Right ventricle myocardium superior (tissue), 1 donor: ENCODE results near the gene HRH1. TPM values are rescaled to one million over a fixed set of nuclear protein-coding genes. Genes with fewer than 3 reads are reported as not detected.

Experiments used
- ATAC-seq: fragments of 200-7000 bp; cut with Tn5 transposase; one replicate; pipeline ENCODE4 v1.9.1; 2020; ENCODE audit warnings: mild to moderate bottlenecking; ENCODE audit not compliant: poor library complexity
- DNase-seq: peaks from one replicate; pipeline ENCODE4 v3.0.0-alpha.2; 2020
- intact Hi-C: fragments of 100-400 bp; cut with DNase I; formaldehyde crosslinking; loops from one replicate; pipeline ENCODE4 v1.11.2; 2022
- total RNA-seq: library from RNA; stranded (reverse); fragmentation: NEBNext Ultra II Directional; extraction: Animal tissue kit (Norgen Biotek cat#: 25700); gene quantifications from one replicate; pipeline ENCODE4 v1.2.1, GENCODE V29; 2021
- donor health status: DM: no; HTN: yes; CAD: no; lungs with severe emphysema.

Gene HRH1
- total RNA-seq, 1 donor from 2014 or later, result 1.3 TPM

GRCh38 chr3:11220230-11220629 lies 65.9 kb downstream of the HRH1 start:
- no peak for DNase-seq
- ATAC-seq, result no peak
- intact Hi-C loops, result no loop called here

DNA sequence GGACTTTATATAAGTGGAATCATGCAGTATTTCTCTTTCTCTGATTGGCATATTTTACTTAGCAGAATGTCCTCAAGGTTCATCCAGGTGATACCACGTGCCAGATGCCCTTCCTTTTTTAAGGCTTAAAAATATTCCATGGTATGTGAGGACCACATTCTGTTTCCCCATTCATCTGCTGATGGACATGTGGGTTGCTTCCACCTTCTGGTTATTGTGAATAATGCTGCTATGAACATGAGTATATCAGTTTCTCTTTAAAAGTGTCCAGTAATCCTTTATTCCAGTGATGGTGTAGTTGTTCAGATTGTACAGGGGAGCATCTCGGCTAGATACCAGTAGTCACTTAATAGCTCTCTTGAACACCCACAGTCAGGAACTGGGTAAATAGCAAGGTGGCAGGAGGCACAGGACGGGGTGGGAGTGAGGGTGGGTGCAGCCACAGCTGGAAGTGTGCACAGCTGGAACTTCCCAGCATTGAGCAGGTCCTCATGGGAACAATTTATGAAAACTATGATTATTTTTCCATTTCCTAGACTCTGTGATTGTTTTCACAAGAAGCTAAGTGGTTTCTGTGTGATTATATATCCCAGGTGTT lies 67.6 kb downstream of the HRH1 start:
- intact Hi-C loops, result no loop called here

GRCh38 chr3:11224010-11224409 lies 69.7 kb downstream of the HRH1 start:
- DNase-seq (no peak), ATAC-seq (no peak)
- intact Hi-C loops, result no loop called here

More for the DNA sequence above, 67.6 kb downstream of the HRH1 start:
- ATAC-seq, result no peak
- no peak for DNase-seq

GRCh38 chr3:11224870-11225229 lies 70.6 kb downstream of the HRH1 start:
- intact Hi-C loops, result no loop called here
- ATAC-seq, result no peak
- no peak for DNase-seq

DNA sequence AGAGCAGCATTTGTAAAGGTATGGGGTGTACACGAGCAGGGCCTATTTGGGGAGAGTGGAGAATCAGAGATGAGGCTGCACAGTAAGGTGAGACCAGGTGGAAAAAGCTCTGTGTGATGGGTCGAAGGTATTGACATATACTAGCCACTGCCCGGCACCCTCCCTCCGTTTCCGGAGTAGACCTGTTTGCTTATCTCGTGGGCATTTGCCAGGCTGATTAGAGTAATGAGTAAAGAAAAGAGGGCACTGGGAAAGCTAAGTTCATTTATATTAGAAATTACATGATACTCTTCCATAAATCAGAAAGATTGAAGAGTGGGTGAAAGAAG lies 71.7 kb downstream of the HRH1 start:
- DNase-seq (no peak), ATAC-seq (no peak)
- intact Hi-C loops, result no loop called here

DNA sequence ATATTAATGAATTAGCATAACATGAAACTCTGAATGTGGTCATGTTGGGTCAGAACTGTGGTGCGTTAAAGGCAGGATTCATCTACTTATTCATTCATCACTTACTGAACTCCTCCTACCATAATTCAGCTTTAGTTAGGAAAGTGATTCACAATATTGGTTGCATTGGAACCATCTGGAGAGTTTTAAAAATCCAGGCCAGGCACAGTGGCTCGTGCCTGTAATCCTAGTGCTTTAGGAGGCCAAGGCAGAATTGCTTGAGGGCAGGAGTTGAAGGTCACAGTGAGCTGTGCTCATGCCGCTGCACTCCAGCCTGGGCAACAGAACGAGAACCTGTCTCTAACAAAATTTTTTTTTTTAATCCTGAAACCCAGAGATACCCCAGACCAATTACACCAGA lies 73.7 kb downstream of the HRH1 start:
- intact Hi-C loops, result no loop called here

GRCh38 chr3:11230125-11230524 lies 75.8 kb downstream of the HRH1 start:
- ATAC-seq (no peak), DNase-seq (no peak)
- intact Hi-C loops, result no loop called here

More for the DNA sequence above, 73.7 kb downstream of the HRH1 start:
- no peak for DNase-seq
- no peak for ATAC-seq

- intact Hi-C loops, result no loop called here
Observed at GRCh38 chr3:11230832-11231231, 76.5 kb downstream of the HRH1 start.

GRCh38 chr3:11235385-11235784 lies 81.1 kb downstream of the HRH1 start:
- no peak for ATAC-seq
- no peak for DNase-seq
- intact Hi-C loops, result loop anchor here (5.0 kb wide), 1 partner anchor 97 kb away; no protein-coding TSS in a partner anchor

More at GRCh38 chr3:11230832-11231231, 76.5 kb downstream of the HRH1 start:
- no peak for ATAC-seq
- no peak for DNase-seq

- intact Hi-C loops, result loop anchor here (5.0 kb wide), 1 partner anchor 95 kb away; no protein-coding TSS in a partner anchor
- ATAC-seq, result peak; percentile 69
- peak; percentile 56 for DNase-seq
Observed at GRCh38 chr3:11236588-11237461, 82.5 kb downstream of the HRH1 start.

DNA sequence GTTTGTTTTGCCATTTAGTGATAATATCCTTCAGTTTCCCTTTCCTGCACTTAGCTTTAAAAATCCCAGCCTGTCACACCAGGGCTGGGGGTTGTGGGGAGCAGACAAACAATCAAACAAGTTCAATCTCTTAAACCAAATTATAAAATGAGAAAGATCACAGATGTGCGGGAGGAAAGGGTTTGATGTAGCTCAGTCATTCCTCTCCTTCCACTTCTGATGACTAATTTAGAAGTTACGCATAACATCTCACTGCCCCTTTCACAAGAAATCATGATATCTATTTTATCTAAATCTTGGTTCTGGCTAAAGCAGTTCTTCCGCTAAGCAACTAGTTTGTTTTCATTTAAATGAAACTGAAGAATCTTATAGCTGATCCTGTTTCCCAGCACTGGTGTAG lies 83.8 kb downstream of the HRH1 start:
- ATAC-seq, result no peak
- intact Hi-C loops, result loop anchor here (5.0 kb wide), 1 partner anchor 94 kb away; no protein-coding TSS in a partner anchor
- DNase-seq, result no peak

DNA sequence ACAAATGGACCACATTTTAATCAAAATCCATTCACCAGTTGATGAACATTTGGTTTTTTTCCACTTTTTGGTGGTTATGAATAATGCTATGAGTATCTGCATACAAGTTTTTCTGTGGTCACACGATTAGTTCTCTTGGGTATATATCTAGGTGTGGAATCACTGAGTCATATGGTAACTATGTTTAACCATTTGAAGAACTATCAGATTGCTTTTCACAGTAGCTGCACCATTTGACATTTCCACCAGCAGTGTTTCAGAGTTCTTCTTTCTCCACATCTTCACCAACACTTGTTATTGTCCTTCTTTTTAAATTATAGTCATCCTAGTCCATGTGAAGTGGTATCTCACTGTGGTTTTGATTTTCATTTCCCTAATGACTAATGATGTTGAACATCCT lies 84.6 kb downstream of the HRH1 start:
- no peak for ATAC-seq
- intact Hi-C loops, result loop anchor here (5.0 kb wide), 1 partner anchor 93 kb away; no protein-coding TSS in a partner anchor
- DNase-seq, result no peak

DNA sequence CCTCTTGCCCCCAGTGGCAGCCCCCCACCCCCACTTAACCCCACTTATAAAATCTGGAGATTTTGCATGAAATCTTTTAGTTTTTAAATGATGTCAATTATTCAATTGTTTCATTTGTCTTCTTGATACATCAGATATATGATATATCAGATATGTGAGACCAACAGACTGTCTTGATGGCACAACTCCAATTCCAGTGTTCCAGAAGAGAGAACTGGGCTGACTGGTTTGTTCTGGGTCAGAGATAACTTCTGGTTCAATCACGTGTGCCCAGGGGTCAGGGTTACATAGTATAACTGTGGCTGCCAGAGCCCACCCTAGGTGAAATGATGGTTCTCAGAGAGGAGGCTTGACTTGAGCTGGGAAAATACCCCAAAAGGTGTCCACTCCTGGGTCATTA lies 85.5 kb downstream of the HRH1 start:
- intact Hi-C loops, result loop anchor here (5.0 kb wide), 1 partner anchor 93 kb away; no protein-coding TSS in a partner anchor
- ATAC-seq, result no peak
- no peak for DNase-seq

DNA sequence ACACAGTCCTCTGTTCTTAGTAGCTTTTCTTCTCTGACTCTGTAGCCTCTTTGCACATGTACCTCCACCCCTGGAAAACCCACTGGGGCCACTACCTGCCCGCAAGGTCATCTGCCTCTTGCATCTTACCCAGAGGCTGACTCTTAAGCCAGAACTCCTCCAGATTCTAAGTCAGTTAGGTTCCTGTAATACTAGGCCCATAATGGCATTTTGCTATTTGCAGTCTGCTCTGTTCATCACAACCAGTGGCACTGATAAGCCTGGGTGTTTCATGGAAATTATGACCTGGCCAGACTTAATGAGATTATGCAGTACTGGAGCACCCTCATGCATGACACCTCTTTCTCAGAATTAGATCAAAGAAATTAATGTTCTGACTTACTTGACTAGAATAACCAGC lies 86.2 kb downstream of the HRH1 start:
- intact Hi-C loops, result no loop called here
- DNase-seq, result no peak
- no peak for ATAC-seq

DNA sequence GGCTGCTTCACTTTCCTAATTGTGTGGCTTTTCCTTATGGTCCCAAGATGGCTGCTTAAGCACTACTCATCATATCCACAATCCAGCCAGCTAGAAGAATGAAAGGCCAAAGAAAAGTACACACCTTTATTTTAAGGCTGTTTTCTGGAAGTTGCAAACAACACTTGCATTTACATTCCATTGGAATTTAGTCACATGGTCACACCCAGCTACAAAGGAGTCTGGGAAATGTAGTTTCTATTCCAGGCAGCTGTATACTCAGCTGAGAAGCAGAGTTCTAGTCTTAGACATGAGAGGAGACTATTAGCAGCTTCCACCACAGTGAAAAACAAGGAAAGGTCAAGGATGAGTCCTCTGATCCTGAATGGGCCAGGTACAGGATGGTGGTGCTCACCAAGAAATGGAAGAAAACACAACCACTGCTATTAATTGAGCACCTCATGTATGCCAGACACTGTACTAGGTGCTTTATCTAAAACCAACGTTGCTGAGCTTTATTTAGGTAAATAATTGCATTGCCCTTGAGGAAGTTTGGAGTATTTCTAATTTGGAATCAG lies 89.9 kb downstream of the HRH1 start:
- DNase-seq (no peak), ATAC-seq (no peak)
- intact Hi-C loops, result no loop called here

GRCh38 chr3:11245276-11245675 lies 91.0 kb downstream of the HRH1 start:
- intact Hi-C loops, result no loop called here
- no peak for DNase-seq
- ATAC-seq, result no peak

- no peak for ATAC-seq
- intact Hi-C loops, result no loop called here
- no peak for DNase-seq
Observed at GRCh38 chr3:11245827-11246662, 91.8 kb downstream of the HRH1 start.

DNA sequence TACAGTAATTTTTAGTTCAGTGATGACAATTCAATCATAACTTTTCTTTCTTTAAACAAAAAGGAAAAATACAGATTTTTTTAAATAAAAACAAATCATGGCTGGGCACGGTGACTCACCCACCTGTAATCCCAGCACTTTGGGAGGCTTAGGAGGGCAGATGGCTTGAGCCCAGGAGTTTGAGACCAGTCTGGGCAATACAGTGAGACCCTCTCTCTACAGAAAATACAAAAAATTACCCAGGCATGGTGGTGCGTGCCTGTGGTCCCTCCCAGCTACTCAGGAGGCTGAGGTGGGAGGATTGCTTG lies 92.3 kb downstream of the HRH1 start:
- no peak for ATAC-seq
- intact Hi-C loops, result no loop called here
- no peak for DNase-seq

- intact Hi-C loops, result no loop called here
- DNase-seq, result no peak
- no peak for ATAC-seq
Observed at GRCh38 chr3:11247362-11247761, 93.1 kb downstream of the HRH1 start.
